GM18508 (cell line): ENCODE measurements around the gene CLEC18B.
A peak's percentile ranks its signal among the peaks of the same experiment; 100 is the strongest.
"Not testable (repeated sequence)": the region's sequence is repeated elsewhere in the genome, so short reads cannot be mapped to it uniquely, and the experiment has no call there.

Experiments used
- ATAC-seq: cut with Tn5 transposase; IDR thresholded peaks from one replicate; pipeline ENCODE4 v1.9.1; 2021; ENCODE audit warnings: moderate number of reproducible peaks; ENCODE audit not compliant: insufficient read depth, unreplicated experiment

Gene CLEC18B

DNA sequence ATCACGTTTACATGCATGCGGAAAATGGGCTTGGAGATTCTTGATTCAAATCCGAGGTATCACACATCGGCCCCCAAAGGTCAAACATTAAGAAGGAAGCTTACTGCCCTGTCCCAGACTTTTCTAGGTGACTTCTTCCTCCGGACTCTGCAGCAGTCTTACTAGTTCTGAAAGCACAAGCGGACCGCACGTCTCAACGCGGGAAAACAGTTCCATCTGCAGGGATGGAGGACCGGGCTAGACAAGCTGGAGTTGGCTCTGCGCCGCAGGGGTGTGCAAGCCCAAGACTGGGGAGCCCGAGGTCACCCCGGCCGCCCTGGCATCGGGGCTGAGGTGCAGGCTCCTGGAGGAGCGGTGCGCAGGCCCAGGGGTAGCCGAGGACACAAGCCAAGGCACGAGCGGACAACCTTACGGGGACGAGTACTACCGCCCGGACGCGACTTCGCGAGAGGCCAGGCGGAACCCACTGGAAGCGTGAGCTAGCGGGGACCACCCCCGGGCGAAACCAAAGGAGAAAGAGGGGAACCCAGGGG, 53.7 kb downstream of the CLEC18B start:
- ATAC-seq: peak; percentile 25

DNA sequence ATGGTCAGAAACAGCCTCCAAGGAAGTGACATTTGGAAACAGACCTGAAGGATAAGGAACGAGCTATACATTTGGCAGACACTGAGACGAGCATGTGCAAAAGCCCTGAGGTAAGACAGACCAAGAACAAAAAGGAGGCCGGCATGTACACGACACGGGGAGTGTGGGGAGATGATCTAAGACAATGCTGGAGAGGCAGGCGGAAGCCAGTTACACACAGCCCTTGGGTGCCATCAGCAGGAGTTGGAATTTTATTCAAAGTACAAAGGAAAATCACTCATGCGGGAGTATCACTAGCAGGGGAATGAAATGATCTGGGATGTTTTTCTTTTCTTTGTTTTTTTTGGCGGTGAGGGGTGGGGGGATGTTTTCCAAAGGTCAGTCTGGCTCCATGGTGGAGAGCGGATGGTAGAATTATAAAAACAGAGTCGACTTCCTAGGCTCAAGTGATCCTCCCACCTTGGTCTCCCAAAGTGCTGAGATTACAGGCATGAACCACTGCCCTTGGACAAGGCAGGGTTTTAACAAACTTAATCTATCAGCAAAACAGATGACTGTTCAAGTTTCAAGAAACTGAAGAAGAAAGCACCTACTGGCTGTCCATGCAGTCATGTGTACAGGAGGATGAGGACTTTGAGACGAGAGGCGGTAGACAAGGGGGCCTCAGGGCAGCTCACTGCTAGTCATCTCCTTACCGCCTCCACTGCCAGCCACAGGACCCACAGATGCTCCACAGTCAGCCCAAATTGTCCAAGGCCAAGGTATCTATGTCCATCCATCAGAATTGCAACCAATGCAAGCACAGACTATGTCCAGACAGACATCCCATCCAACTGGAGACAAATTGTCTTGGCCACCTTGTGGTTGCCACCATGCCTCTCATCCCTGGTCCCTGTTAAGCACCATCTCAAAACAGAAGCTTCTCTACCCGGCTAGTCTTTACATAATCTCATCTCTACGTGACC, 59.4 kb downstream of the CLEC18B start:
- not testable (repeated sequence) for ATAC-seq
